SKM-1 treated with dmso at 0.1 percent for 144 hours (cell line): Measurements from ENCODE around the gene ABHD12.
A peak's percentile ranks its signal among the peaks of the same experiment; 100 is the strongest.

Source experiments
- DNase-seq: peaks from one replicate; lab custom pipeline; 2025; ENCODE audit not compliant: unreplicated experiment; lab: John Stamatoyannopoulos, UW

The ABHD12 gene

DNA sequence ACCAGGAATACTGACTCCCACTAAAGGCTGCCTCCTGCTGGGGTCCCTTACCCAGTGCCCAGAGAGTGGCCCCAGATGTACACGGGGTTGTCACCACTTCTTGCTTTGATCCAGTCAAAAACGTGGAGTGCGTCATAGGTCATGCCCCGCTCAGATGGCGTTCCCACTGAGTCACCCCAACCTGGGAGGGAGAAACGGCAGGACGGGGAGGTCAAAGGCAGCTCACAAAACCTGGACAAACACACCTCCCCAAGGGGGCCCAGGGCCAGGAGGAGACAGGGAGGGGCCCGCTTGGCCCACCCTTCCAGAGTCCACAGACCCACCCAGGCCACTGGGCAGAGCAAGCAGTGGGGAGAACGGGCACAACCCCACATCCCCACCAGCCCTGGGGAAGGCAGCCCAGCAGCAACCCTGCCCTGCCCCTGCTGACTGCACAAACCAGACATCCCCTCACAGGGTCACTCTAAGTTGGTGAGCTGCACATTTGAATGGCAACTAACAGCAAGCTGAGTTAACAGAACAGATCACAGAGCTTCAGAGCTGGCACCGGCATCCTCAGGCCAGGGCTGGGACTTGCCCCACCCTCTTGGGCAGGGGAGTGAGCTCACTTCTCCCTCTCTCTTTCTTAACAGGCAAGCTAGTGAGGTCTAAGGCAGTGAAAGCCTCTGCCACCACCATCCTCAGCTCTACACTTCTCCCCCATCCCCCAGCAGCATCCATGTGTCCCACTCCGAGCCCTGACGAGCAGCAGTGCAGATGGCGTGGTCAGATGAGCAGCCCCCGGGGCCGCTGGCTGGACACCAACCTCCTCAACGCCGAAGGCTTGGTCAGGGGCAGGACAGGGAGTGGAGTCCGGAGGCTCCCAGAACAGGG is 81.0 kb downstream of the ABHD12 start:
- no peak for DNase-seq

DNA sequence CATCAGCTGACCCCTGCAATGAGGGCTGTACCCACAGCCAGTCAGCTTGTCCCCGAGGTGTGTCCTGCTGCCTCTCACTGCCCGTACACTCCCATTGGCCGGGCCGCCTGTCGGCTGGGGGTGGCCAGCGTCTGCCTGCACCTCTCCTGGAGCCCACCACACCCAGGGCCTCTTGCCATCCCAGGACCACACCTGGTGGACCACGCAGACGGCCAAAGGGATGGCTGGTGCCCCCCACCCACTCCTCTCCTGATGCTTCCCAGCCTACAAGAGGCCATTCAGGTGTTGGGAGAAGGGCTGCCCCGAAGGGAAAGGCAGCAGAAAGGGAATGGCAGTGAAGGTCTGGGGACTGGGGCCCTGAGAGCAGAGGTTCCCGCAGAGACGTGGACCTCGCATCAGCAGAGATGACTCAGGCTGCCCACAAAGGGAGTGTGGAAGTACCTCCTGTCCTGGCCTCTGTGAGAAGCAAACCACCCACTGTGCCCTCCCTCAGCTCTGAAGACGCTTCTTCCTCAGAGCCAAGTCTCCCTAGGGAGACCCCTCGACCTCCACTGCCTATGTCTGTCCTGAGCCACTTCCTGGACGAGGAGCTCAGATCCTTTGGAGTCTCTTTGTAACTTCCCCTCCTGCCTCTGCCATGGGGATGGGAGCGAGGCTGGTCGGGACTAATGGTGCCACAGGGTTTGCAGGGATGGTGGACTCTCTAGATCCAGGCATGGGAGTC is 81.8 kb downstream of the ABHD12 start:
- no peak for DNase-seq

DNA sequence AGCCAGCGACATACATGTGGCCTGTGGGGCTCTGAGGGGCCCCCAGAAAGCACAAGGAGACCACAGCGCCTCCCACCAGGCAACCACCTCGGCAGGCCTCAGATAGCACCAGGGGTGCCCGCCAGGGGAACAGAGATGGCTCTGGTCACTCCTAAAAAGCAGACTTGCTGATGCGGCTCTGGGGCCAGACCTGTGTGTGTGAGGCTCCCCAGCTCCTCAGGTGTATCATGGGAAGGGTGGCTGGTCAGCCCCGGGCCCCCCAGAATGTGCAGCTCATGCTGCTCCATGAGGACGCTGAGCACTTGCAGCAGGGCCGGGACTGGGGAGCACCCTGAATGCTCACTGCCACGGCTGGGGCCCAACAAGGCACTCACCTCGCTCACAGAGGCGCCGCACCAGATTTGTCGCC is 82.5 kb downstream of the ABHD12 start:
- no peak for DNase-seq

- no peak for DNase-seq
Observed at GRCh38 chr20:25306991-25307903, 83.4 kb downstream of the ABHD12 start.

DNA sequence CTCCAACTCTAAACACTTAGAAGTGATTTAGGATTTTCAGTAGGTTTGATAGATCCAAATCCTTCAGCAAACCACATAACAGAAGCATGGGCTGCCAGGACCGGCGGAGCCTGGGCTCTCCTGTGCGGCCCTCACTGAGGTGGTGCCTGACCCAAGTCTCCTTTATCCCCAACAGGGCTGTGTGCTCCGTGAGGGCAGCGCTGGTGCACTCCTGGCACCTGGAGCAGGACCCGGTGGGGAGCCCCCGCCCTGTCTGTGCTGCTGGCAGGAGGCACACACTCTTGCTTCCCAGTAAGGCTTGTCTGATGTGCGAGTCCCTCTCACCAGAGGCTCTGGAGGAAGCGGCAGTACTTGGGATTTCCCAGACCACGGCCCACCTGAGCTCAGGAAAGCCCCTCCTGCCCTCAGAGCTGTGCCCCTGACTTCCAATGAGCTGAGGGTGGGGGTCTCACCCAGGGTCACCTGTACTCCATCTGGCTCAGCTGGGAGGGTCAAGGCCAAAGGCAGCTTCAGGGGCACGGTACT is 86.5 kb downstream of the ABHD12 start:
- DNase-seq: no peak

- no peak for DNase-seq
Observed at GRCh38 chr20:25303292-25304024, 87.2 kb downstream of the ABHD12 start.

GRCh38 chr20:25302596-25302995 is 88.0 kb downstream of the ABHD12 start:
- no peak for DNase-seq

DNA sequence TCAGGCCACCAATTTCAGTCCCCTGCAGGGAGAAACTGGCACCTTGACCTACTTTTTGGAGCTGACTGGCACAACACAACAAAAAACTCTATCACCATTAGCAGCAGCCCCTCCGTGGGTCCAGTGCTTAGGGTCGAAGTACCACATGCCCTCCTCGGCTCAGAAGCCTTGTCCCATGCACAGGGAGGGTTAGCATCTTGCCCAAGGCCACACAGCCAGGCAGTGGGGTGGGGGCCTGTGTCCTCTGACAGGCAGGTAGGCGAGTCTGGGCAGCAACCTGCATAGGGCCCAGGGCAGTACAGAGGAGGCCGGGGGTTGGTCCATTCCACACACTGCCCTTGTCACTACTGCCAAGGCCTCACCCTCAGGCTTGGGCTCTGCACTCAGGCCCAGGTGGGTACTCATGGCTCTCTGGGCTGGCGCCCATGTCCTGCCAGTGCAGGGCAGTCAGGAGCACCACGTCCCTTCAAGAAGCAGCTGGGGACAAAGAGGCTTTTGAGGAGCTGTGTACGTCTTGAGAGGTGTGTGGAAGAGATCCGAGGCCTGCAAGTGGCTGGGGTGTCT is 89.2 kb downstream of the ABHD12 start:
- no peak for DNase-seq

GRCh38 chr20:25300496-25301170 is 90.0 kb downstream of the ABHD12 start:
- DNase-seq: no peak

GRCh38 chr20:25299806-25300205 is 90.8 kb downstream of the ABHD12 start:
- no peak for DNase-seq

DNA sequence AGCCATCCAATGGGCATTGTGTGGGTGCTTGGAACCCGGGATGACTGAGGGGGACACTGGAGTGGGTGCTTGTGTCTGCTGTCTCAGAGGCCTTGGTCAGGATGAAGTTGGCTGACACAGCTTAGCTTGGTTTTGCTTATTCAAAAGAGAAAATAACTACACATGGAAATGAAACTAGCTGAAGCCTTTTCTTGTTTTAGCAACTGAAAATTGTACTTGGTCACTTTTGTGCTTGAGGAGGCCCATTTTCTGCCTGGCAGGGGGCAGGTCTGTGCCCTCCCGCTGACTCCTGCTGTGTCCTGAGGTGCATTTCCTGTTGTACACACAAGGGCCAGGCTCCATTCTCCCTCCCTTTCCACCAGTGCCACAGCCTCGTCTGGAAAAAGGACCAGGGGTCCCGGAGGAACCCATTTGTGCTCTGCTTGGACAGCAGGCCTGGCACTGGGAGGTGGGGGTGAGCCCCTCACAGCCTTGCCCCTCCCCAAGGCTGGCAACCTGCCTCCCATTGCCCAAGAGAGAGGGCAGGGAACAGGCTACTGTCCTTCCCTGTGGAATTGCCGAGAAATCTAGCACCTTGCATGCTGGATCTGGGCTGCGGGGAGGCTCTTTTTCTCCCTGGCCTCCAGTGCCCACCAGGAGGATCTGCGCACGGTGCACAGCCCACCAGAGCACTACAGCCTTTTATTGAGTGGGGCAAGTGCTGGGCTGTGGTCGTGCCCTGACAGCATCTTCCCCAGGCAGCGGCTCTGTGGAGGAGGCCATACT is 93.3 kb downstream of the ABHD12 start:
- no peak for DNase-seq

DNA sequence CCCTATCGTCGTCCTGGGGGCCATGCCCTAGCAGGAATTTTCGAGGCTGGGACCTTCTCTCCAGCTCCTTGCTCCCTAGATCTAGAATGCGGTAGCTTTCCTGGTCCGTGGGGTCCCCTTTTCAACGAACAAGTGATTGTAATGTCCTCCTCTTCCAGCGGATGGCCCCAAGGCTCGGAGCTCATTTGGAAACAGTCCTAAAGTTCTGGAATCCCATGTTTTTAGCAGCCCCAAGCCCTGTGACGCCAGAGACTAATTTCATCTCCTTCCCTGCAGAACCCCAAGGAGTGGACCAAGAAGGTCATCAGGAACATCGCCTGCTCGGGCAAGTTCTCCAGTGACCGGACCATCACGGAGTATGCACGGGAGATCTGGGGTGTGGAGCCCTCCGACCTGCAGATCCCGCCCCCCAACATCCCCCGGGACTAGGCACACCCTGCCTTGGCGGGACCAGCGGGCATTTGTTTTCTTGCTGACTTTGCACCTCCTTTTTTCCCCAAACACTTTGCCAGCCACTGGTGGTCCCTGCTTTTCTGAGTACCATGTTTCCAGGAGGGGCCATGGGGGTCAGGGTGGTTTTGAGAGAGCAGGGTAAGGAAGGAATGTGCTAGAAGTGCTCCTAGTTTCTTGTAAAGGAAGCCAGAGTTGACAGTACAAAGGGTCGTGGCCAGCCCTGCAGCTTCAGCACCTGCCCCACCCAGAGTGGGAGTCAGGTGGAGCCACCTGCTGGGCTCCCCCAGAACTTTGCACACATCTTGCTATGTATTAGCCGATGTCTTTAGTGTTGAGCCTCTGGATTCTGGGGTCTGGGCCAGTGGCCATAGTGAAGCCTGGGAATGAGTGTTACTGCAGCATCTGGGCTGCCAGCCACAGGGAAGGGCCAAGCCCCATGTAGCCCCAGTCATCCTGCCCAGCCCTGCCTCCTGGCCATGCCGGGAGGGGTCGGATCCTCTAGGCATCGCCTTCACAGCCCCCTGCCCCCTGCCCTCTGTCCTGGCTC is 94.2 kb downstream of the ABHD12 start:
- DNase-seq: peak; percentile 7

GRCh38 chr20:25295386-25296093 is 95.1 kb downstream of the ABHD12 start:
- DNase-seq: no peak

GRCh38 chr20:25294459-25295385 is 95.9 kb downstream of the ABHD12 start:
- DNase-seq: no peak

DNA sequence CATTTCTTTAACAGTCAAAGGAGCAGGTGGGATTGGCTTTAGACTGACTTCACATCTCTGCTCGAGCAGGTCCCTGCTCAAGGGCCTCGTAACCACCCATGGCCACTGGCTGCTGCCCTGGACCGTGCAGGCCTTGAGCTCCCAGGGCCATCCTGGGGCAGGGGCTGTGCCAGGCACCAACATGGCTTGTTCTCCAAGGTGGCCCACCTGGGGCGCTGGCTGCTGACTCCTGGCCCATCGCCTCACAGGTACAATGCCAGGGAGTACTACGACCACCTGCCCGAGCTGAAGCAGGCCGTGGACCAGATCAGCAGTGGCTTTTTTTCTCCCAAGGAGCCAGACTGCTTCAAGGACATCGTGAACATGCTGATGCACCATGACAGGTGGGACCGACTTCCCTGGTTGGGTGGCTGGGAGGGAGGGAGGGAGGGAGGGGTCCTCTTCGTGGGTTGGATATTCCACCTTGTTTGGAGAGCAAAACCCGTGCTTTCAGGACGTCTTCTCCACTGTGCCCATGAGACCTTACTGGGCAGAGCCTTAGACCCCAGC is 96.7 kb downstream of the ABHD12 start:
- DNase-seq: no peak

DNA sequence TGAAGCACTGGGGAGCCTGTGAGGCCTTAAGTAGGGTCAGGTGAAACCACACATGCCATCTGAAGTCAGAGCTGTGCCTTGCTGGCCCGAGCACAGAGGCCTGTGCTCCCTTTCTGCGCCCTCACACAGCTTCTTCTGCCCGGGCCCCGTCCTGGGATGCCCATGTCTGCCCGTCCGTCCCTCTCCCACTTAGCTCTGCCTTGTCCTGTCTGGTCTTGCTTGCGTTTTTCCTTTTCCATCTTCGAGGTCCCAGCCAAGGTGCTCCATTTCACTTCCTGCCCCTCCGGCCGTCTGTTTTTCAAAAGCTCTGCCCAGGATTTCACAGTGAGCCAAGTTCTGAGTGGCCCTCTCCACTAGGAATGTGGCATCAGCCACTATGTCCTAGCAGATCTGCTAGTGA is 97.1 kb downstream of the ABHD12 start:
- no peak for DNase-seq
